HG03565 (cell line): ENCODE data around the gene HIPK1.
"Not testable (repeated sequence)": the region's sequence is repeated elsewhere in the genome, so short reads cannot be mapped to it uniquely, and the experiment has no call there.

Source experiments
- ATAC-seq: cut with Tn5 transposase; IDR thresholded peaks from one replicate; pipeline ENCODE4 v1.9.1; 2021; ENCODE audit warnings: mild to moderate bottlenecking, moderate library complexity; ENCODE audit not compliant: unreplicated experiment

Gene HIPK1

DNA sequence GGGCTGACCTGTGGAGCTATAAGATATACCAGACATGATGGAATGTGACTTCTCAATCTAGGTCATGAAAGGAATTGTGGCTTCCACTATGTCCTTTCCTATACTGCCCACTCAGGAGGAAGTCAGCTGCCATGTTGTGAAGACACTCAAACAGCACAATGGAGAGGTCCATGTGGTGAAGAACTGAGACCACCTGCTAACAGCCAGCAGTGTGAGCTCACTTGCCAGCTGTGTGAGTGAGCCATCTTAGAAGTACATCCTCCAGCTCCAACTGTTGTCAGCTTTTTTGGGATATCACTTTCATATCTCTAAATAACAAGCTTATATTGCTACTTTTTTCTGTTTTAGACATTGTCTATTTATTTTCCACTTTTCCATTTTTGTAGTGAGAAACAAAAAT is 79.9 kb downstream of the HIPK1 start:
- no peak for ATAC-seq

DNA sequence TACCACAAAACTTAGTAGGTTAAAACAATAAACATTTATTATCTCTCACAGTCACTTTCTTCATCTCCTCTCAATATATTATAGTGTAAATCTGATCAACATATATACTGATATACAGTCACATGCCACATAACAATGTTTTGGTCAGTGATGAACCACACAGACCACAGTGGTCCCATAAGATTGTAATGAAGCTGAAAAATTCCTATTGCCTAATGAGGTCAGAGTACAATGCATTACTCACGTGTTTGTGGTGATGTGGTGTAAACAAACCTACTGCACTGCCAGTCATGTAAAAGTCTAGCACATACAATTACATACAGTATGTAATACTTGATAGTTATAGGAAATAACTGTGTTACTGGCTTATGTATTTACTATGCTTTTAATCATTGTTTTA is 80.3 kb downstream of the HIPK1 start:
- ATAC-seq, result no peak

DNA sequence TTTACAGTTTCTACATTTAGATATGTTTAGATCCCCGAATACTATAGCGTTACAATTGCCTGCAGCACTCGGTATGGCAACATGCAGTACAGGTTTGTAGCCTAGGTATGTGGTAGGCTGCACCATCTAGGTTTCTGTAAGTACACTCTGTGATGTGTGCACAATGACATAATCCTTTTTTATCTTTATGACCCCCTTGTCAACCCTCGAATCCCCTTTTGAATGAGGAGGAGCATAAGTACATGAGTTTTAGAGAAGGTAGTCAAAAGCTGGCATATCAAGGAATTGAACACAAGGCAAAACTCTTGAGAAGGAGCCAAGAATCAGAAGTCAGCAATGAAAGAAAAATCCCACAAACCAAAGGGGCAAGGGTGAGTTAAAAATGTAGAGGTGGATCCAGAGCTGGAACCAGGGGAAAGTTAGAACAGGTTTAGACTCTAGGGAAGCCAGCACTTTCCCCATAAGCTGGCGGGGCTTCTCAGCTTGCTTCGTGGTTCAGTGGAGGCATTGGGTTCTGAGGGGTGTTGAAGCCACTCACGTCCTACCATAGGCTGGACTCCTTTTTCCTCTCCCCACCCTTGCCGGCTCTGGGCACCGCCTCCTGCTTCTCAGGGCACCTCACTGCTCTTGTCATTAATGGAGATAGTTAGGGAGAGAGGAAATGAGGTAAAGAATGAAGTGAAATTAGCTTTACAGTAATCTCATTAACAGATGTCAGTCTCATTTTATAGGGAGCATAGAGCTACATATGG is 81.5 kb downstream of the HIPK1 start:
- ATAC-seq, result no peak

- no peak for ATAC-seq
Measured at GRCh38 chr1:114011796-114012195, 82.7 kb downstream of the HIPK1 start.

- no peak for ATAC-seq
Measured at GRCh38 chr1:114015075-114015474, 86.0 kb downstream of the HIPK1 start.

DNA sequence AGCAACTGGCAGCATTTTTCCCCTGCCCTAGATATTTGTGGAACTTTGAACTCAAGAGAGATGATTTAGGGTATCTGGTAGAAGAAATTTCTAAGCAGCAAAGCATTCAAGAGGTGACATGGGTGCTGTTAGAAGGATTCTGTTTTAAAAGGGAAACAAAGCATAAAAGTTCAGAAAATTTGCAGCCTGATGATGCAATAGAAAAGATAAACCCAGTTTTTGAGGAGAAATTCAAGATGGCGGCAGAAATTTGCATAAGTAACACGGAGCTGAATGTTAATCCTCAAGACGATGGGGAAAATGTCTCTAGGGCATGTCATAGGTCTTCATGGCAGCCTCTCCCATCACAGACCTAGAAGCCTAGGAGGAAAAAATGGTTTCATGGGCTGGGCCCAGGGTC is 90.6 kb downstream of the HIPK1 start:
- ATAC-seq, result not testable (repeated sequence)

- no peak for ATAC-seq
Measured at GRCh38 chr1:114021665-114022099, 92.6 kb downstream of the HIPK1 start.

GRCh38 chr1:114022877-114023276 is 93.8 kb downstream of the HIPK1 start:
- ATAC-seq, result no peak

DNA sequence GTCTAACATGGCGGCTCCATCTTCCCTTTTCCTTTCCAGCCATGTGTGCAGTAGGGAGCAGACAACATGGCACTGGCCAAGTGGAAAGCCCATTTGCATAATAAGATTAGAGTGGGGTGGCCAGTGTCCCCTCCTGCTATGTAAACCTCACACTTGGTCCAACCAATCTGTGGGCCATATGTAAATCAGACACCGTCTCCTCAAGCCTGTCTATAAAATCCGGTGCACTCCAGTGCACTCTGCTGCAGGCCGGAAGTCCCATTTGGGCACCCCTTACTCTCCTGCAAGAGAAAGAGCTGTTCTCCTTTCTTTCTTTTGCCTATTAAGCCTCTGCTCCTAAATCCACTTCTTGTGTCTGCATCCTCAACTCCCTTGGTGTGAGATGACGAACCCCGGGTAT is 94.3 kb downstream of the HIPK1 start:
- ATAC-seq, result no peak

DNA sequence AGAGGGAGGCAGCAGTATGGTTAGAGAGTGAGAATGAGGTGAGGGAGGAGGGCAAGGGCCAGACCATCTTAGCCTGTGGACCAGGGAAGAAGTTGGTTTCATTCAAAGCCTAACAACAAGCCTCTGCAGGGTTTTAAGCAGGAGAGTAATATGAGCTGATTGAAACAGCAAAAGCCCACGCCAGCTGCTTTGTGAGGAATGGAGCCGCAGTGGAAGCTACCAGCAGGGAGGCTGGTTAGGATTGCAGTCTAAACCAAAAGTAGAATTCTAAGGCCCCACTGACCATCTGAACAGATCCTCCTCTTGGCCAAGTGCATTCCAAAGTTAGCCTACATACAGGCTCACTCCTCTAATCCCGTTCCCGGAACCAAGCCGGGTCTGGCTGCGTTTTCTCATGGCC is 94.9 kb downstream of the HIPK1 start:
- ATAC-seq, result no peak

- ATAC-seq, result no peak
Measured at GRCh38 chr1:114025609-114026401, 96.7 kb downstream of the HIPK1 start.

- no peak for ATAC-seq
Measured at GRCh38 chr1:114026797-114027196, 97.7 kb downstream of the HIPK1 start.
